NOMO-1 treated with dmso at 0.1 percent for 144 hours (cell line): ENCODE data around the gene PI4KB.

ENCODE experiments used
- DNase-seq: peaks from one replicate; lab custom pipeline; 2025; ENCODE audit not compliant: unreplicated experiment; lab: John Stamatoyannopoulos, UW

PI4KB gene

DNA sequence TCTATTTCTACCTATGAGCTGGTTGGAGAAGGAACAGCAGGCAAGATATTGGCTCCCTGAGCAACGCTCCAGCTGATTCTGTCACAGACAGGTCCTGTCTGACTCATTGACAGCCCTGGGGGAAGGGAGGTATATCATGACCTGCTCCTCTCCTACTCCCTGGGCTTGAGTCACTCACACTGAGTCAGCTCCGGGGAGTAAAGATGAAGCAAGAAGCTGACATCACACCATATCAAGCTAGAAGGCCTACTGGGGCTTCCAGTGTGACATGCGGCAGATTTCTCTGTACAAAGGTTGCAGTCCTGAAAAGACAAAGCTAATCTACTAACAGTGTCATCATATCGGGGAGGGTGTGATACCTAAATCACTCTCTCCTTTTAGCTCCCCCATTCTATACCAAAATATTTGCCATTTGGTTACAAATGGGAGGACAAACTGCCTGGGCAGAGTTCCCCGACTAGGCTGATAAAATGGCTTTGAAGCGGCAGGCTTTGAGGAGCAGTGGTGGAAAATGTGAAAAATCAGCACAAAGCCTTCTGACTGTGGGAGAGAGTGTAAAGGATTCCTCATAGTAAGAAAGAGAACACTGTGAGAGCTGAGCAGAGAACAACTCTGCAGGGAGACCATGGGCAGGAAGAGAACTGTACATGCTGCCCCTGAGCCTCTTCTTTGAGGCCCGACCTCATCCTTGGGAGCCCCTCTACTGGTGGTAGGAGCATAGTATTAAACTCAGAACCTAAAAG is 15.5 kb downstream of the PI4KB start:
- DNase-seq, result peak; percentile 66

- DNase-seq, result no peak
Measured at GRCh38 chr1:151311011-151311410, 16.2 kb downstream of the PI4KB start.

DNA sequence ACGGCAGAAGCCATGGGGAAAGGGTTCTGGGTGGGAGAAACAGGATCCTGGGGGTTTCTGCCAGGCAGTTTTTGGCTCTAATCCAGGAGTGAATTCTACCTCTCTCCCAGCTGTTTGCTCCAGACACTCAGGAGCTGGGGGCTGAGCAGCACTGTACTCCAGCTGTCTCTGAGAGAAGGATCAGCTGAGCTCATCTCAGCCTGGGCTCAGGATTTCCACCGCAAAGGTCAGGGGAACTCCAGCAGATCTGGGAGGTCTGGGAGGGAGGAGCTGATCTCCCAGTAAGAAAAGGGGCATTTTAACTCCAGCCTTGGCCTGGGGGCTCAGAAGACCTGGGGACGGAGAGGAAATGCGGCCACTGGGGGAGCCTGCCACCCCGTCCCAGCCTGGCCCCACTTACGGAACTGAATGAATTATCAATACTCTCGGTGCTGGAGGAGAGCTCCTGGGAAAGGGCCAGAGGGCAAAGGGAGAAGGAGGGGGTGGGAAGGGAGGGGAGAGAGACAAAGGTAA is 17.3 kb downstream of the PI4KB start:
- DNase-seq, result no peak

- no peak for DNase-seq
Measured at GRCh38 chr1:151294742-151295462, 32.3 kb downstream of the PI4KB start.

DNA sequence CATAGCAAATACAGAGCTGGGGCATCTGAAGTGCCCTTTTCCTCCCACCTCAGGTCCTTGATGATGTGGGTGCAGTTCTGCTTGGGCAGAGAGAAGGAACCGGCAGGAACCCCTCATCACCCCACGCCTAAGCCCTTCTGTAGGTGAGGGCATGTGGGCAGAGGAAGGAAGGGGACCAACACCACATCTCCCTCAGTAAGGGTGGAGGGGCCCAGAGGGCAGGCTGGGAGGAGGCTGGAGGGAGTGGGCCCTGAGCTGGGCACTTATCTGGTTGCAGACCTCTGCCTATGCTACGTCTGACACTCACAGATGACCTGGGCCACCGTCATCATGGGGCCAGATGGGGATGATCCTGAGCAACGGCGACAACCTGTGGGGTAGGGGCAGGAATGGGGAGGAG is 34.1 kb downstream of the PI4KB start:
- no peak for DNase-seq

- DNase-seq, result no peak
Measured at GRCh38 chr1:151292207-151293030, 34.8 kb downstream of the PI4KB start.

DNA sequence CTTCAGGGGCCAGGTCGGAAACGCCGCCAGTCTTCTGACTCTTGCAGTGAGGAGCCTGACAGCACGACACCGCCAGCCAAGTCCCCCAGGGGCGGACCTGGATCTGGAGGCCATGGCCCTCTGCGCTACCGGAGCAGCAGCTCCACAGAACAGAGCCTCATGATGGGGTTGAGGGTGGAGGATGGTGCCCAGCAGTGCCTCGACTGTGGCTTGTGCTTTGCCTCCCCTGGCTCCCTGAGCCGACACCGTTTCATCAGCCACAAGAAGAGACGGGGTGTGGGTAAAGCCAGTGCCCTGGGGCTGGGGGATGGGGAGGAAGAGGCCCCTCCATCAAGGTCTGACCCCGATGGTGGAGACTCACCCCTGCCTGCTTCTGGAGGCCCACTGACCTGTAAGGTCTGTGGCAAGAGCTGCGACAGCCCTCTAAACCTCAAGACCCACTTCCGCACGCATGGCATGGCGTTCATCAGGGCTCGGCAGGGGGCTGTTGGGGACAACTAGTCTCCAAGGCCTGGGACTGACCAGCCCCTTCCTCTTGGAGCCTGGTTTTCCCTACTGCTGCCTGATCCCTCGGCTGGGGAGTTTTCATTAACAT is 36.4 kb downstream of the PI4KB start:
- DNase-seq, result no peak

- no peak for DNase-seq
Measured at GRCh38 chr1:151289991-151290708, 37.1 kb downstream of the PI4KB start.

- DNase-seq, result no peak
Measured at GRCh38 chr1:151289080-151289935, 37.9 kb downstream of the PI4KB start.

DNA sequence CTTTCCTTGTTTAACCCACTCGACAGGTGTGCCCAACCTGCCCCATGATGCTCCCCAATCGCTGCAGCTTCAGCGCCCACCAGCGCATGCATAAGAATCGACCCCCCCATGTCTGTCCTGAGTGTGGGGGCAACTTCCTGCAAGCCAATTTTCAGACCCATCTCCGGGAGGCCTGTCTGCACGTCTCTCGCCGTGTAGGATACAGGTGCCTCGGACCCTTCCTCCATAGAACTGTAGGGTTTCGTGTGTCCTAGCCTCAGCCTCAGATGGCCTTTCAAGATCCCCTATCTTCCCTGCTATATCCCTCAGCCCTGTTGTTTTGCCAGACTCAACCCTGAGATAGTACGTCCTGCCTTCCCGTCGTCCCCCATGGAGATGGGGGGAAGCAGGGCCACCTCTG is 38.7 kb downstream of the PI4KB start:
- no peak for DNase-seq

DNA sequence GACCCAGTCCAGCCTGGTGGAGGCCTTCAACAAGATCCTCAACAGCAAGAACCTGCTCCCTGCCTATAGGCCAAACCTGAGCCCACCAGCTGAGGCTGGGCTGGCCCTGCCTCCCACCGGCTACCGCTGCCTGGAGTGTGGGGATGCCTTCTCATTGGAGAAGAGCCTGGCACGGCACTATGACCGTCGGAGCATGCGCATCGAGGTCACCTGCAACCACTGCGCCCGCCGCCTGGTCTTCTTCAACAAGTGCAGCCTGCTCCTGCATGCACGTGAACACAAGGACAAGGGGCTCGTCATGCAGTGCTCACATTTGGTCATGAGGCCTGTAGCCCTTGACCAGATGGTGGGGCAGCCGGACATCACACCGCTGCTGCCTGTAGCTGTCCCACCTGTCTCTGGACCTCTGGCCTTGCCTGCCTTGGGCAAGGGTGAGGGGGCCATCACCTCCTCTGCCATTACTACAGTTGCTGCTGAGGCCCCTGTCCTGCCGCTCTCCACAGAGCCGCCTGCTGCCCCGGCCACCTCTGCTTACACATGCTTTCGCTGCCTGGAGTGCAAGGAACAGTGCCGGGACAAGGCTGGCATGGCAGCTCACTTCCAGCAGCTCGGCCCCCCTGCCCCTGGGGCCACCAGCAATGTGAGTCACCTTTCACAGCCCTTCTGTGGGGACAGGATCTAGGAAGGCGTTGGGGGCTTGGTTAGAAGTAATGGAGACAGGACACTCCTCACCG is 39.3 kb downstream of the PI4KB start:
- DNase-seq, result no peak

- no peak for DNase-seq
Measured at GRCh38 chr1:151287341-151287699, 39.9 kb downstream of the PI4KB start.

DNA sequence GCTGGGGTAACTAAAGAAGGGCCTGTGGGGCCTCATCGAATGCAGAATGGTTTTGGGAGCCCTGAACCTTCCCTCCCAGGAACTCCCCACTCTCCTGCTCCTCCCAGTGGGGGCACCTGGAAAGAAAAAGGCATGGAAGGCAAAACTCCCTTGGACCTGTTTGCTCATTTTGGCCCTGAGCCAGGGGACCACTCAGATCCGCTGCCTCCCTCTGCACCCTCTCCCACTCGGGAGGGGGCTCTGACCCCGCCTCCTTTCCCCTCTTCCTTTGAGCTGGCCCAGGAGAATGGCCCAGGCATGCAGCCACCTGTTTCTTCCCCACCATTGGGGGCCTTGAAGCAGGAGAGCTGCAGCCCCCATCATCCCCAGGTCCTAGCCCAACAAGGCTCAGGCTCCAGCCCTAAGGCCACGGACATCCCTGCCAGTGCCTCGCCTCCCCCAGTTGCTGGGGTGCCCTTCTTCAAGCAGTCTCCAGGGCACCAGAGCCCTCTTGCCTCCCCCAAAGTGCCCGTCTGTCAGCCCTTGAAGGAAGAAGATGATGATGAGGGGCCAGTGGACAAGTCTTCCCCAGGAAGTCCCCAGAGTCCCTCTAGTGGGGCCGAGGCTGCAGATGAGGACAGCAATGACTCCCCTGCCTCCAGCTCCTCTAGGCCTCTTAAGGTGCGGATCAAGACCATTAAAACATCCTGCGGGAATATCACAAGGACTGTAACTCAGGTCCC is 40.4 kb downstream of the PI4KB start:
- no peak for DNase-seq

- DNase-seq, result no peak
Measured at GRCh38 chr1:151284013-151284577, 43.1 kb downstream of the PI4KB start.

GRCh38 chr1:151282883-151283725 is 44.1 kb downstream of the PI4KB start:
- DNase-seq, result peak; percentile 27

DNA sequence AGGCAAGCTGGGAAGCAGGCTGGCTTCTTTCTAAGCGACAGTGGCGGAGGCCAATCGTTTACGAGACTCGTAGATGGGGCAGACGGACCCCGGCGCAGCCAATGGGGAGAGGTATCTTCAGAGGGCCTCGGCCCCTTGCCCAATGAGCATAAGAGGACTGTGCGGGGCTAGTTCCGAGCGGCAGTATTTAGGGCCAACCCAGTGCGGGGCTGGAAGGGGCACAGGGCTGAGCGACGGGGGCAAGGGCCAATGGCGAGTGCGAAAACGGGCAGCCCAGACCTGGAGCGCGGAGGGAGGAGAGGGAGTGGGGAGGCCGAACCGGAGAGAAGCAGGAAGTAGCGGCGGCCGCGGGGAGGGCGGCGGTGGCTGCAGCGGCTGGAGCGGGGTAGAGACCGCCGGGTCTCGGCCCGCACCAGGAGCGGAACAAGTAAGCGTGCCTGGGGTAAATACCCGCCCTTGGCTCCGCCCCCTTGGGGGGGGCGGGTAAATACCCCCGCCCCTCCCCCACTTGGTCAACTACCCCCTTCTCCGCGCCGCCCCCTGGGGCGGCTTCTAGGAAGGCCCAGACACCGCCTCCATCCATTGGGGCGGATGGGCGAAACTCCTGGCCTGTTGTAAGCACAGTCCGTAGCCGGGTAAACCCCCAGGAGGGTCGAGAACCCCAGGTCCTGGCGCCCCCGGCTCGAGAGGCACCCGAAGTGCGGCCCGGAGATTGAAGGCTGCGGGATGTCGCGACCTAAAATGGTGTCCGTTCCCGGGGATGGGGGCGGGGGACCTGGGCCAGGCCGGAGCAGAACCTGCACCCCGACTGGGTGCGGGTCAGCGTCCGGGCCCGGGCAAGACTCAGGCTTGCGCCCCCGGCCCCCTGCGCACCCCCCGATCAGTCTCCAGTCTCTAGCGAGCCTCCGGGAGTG is 45.0 kb downstream of the PI4KB start, which contains the start of gene ZNF687:
Gene ZNF687, plus strand, starts transcription at position 331 of the 914 bp plus-strand sequence. CDS start 3,993 bp downstream, outside the sequence.
- peak; percentile 100 for DNase-seq
